Panc1 (cell line): Measurements from ENCODE around the gene CYP39A1. TPM values are rescaled to one million over a fixed set of nuclear protein-coding genes. Genes with fewer than 3 reads are reported as not detected.

Experiments used
- ATAC-seq: fragments of 200-7000 bp; cut with Tn5 transposase; 2 replicates; pipeline ENCODE4 v1.9.1; 2020; ENCODE audit warnings: mild to moderate bottlenecking, moderate library complexity
- BruUV-seq: library from RNA; stranded (reverse); fragments of 400-500 nt; replicated peaks from 2 replicates; lab custom pipeline; 2021; lab: Mats Ljungman, UMichigan
- CTCF ChIA-PET: fragments of 300-600 bp; sonication (Branson Sonifier 250); formaldehyde crosslinking; loops from one replicate; lab custom pipeline; 2022; ENCODE audit warnings: antibody characterized with exemption; lab: Charles Lee
- POLR2A ChIA-PET: fragments of 300-600 bp; sonication (Branson Sonifier 250); formaldehyde crosslinking; loops from one replicate; lab custom pipeline; 2022; ENCODE audit warnings: antibody characterized with exemption; lab: Charles Lee
- DNase-seq: peaks from one replicate; pipeline ENCODE4 v3.0.0-alpha.2; 2010; ENCODE audit warnings: low read depth, low spot score
- H3K27ac ChIP-seq: 2 replicates; pipeline ENCODE4 v1.5.1; 2011; ENCODE audit warnings: mild to moderate bottlenecking, low read length, inconsistent platforms
- H3K27me3 ChIP-seq: fragments of 200-500 bp; sonication (Bioruptor generic); 2 replicates; pipeline ENCODE4 v1.6.0; 2014; ENCODE audit warnings: low read length, inconsistent platforms; ENCODE audit not compliant: control insufficient read depth, insufficient read depth
- H3K36me3 ChIP-seq: fragments of 200-500 bp; sonication (Bioruptor generic); 2 replicates; pipeline ENCODE4 v1.5.1; 2014; ENCODE audit warnings: inconsistent platforms, mild to moderate bottlenecking, low read length, moderate library complexity; ENCODE audit not compliant: control insufficient read depth, insufficient read depth
- H3K4me1 ChIP-seq: 2 replicates; pipeline ENCODE4 v1.5.1; 2011; ENCODE audit warnings: inconsistent platforms, mild to moderate bottlenecking, low read length, moderate library complexity; ENCODE audit not compliant: control insufficient read depth, insufficient read depth
- H3K4me3 ChIP-seq, 2 experiments: 2 replicates each; pipeline ENCODE4 v1.5.1; 2011 to 2012; ENCODE audit warnings: low read depth in 2 of 2, low read length in 2 of 2, mild to moderate bottlenecking in 2 of 2, inconsistent platforms in 1 of 2, moderate library complexity in 1 of 2
- H3K9me3 ChIP-seq: fragments of 200-500 bp; sonication (Bioruptor generic); 2 replicates; pipeline ENCODE4 v1.5.1; 2014; ENCODE audit warnings: low read depth, mild to moderate bottlenecking, inconsistent platforms, low read length, moderate library complexity; ENCODE audit not compliant: control insufficient read depth, insufficient read depth
- POLR2AphosphoS5 ChIP-seq: IDR thresholded peaks from 2 replicates; pipeline ENCODE4 v1.6.1; 2012; ENCODE audit warnings: mild to moderate bottlenecking, low read depth, low read length, moderate library complexity
- SIN3A ChIP-seq: IDR thresholded peaks from 2 replicates; pipeline ENCODE4 v1.6.1; 2012; ENCODE audit warnings: low read depth, mild to moderate bottlenecking, low read length, moderate library complexity, borderline replicate concordance; ENCODE audit not compliant: insufficient read depth
- TCF7L2 ChIP-seq: IDR thresholded peaks from 2 replicates; pipeline ENCODE4 v1.6.1; 2011; ENCODE audit warnings: mild to moderate bottlenecking, low read depth, low read length, inconsistent platforms
- in situ Hi-C: cut with HindIII; loops from 2 replicates; pipeline ENCODE4 v1.10.0; 2016; ENCODE audit warnings: low sequenced_read_pairs, low pct_unique_long_range_greater_than_20kb
- intact Hi-C: fragments of 100-400 bp; cut with micrococcal nuclease; formaldehyde crosslinking; loops from one replicate; pipeline ENCODE4 v1.10.0; 2022; ENCODE audit not compliant: unreplicated experiment
- total RNA-seq: library from RNA; stranded (reverse); gene quantifications from one replicate; pipeline ENCODE4 v1.2.1, GENCODE V29; 2021; ENCODE audit not compliant: unreplicated experiment
- TF ChIP-seq, protein P1 (sequence below), 2 experiments: IDR thresholded peaks; 2 replicates each; pipeline ENCODE4 v1.6.1; 2011 to 2012; ENCODE audit warnings: low read depth in 2 of 2, control low read depth in 1 of 2, low read length in 1 of 2, mild to moderate bottlenecking in 1 of 2, moderate library complexity in 1 of 2; ENCODE audit not compliant: insufficient read depth in 1 of 2
- TF ChIP-seq, protein P2 (sequence below): fragments of 450-650 bp; IDR thresholded peaks from 2 replicates; pipeline ENCODE4 v1.5.1; 2017; ENCODE audit warnings: mild to moderate bottlenecking

The CYP39A1 gene
- total RNA-seq, 1 experiment from 2014 or later = 0.72 TPM

DNA sequence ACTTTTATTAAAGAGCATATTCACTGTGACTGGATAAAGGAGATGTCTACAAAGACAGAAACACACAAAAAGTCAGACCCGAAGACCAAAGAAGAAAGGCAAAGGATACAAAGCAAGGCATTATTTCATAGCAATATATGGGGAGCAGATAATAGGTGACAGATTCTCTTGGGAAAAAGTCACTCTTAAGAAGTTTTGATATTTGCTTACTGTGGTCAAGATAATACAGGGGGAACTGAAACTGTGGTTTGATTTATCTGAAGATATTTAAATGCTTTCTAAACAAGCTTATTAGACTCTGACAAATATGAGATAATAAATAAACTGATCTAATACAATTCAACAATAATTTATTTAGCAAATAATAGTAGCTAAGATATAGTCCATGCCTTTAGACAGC, 14.7 kb downstream of the CYP39A1 start:
- Histone ChIP-seq H3K36me3 (no peaks in the 10 kb centered on the region; the same call in 1 of the 2 replicates), H3K4me1 (no peaks in the 10 kb centered on the region), H3K4me3 (no peak overlapping the region), H3K9me3 (no peaks in the 10 kb centered on the region), H3K27me3 (no peaks in the 10 kb centered on the region; the same call in 1 of the 2 replicates), H3K27ac (no peak overlapping the region)
- POLR2A ChIA-PET = no interaction called here
- CTCF ChIA-PET = no interaction called here
- TF ChIP-seq TCF7L2 (no peak), POLR2AphosphoS5 (no peak), SIN3A (no peak)
- TF ChIP-seq, protein P1, sequence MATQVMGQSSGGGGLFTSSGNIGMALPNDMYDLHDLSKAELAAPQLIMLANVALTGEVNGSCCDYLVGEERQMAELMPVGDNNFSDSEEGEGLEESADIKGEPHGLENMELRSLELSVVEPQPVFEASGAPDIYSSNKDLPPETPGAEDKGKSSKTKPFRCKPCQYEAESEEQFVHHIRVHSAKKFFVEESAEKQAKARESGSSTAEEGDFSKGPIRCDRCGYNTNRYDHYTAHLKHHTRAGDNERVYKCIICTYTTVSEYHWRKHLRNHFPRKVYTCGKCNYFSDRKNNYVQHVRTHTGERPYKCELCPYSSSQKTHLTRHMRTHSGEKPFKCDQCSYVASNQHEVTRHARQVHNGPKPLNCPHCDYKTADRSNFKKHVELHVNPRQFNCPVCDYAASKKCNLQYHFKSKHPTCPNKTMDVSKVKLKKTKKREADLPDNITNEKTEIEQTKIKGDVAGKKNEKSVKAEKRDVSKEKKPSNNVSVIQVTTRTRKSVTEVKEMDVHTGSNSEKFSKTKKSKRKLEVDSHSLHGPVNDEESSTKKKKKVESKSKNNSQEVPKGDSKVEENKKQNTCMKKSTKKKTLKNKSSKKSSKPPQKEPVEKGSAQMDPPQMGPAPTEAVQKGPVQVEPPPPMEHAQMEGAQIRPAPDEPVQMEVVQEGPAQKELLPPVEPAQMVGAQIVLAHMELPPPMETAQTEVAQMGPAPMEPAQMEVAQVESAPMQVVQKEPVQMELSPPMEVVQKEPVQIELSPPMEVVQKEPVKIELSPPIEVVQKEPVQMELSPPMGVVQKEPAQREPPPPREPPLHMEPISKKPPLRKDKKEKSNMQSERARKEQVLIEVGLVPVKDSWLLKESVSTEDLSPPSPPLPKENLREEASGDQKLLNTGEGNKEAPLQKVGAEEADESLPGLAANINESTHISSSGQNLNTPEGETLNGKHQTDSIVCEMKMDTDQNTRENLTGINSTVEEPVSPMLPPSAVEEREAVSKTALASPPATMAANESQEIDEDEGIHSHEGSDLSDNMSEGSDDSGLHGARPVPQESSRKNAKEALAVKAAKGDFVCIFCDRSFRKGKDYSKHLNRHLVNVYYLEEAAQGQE (IDR thresholded peaks at IDR 0.05; ENCODE audit: insufficient read depth in 1 of 2, low read depth in 2 of 2, low read length in 1 of 2) = no peak
- TF ChIP-seq, protein P2, sequence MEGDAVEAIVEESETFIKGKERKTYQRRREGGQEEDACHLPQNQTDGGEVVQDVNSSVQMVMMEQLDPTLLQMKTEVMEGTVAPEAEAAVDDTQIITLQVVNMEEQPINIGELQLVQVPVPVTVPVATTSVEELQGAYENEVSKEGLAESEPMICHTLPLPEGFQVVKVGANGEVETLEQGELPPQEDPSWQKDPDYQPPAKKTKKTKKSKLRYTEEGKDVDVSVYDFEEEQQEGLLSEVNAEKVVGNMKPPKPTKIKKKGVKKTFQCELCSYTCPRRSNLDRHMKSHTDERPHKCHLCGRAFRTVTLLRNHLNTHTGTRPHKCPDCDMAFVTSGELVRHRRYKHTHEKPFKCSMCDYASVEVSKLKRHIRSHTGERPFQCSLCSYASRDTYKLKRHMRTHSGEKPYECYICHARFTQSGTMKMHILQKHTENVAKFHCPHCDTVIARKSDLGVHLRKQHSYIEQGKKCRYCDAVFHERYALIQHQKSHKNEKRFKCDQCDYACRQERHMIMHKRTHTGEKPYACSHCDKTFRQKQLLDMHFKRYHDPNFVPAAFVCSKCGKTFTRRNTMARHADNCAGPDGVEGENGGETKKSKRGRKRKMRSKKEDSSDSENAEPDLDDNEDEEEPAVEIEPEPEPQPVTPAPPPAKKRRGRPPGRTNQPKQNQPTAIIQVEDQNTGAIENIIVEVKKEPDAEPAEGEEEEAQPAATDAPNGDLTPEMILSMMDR = no peak
- DNase-seq (no peak), ATAC-seq (no peak)
- no TSS peak for BruUV-seq
- intact Hi-C loops (no loop called here), in situ Hi-C loops (no loop called here)

DNA sequence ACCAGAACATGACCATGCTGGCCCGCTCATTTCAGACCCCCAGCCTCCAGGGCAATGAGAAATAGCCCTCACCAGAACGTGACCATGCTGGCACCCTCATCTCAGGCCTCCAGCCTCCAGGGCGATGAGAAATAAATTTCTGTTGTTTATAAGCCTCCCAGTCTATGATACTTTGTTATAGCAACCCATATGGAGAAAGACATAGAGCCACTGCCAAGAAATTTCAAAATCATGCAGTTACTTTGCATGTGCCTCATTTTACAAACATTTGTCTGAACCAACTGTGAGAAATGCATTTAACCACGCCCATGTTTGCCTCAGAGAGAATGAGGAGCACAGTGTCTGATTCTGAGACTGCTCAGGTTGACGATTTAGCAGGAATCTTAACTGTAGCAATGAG, 15.5 kb downstream of the CYP39A1 start:
- in situ Hi-C loops (no loop called here), intact Hi-C loops (no loop called here)
- ChIA-PET POLR2A (no interaction called here), CTCF (no interaction called here)
- Histone ChIP-seq H3K27ac (no peak overlapping the region), H3K36me3 (no peaks in the 10 kb centered on the region), H3K4me1 (no peaks in the 10 kb centered on the region), H3K27me3 (no peaks in the 10 kb centered on the region; the same call in 1 of the 2 replicates), H3K4me3 (no peak overlapping the region), H3K9me3 (no peaks in the 10 kb centered on the region)
- DNase-seq (no peak), ATAC-seq (no peak)
- TF ChIP-seq, protein P2 = no peak
- TF ChIP-seq SIN3A (no peak), POLR2AphosphoS5 (no peak)
- BruUV-seq = no TSS peak
